Measurements from ENCODE around the gene MGARP.
"Not testable (repeated sequence)": the region's sequence is repeated elsewhere in the genome, so short reads cannot be mapped to it uniquely, and the experiment has no call there.

Gene MGARP

DNA sequence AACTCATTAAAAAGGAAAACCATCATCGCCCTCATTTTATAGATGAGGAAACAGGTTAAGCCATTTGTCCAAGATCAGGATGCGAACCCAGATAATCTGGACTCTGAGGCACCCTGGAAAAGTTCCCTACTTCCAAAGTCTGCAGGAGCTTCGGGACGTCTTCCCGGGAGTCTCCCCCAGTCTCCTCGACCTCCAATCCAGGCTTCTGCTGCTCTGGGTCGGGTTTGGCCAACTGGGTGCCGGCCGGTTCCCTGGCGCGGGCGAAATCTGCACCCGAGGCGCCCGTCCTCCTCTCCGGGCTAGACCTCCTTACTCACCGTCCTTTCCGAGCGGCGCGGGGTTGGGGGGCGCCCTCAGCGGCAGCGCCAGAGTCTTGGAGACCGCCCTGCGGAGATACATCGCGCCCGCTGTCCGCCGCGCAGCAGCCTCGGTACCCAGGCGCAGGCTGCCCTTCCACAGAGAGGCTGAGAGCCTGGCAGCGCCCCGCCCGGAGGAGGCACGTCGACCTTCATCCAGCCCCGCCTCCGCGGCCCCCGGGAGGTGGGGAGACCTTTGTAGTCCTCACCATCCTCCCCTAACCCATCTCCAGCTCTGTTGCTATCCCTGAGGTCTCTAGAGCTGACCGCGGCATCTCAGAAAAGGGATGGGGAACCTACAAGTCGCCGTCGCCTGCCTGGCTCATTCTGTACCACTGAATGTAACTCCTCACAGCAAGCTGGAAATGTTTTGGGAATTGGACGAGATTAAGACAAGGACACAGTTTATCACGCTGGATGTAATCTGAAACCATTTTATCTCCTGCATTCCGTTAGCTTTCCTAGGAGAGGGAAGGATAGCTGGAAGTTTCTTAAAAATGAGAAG, at the start of gene MGARP:
TSS of gene MGARP (minus strand) at position 466 of the 861 bp plus-strand sequence. CDS start at position 399, 67 bp downstream.
- DNase-seq, result peak; percentile 52

DNA sequence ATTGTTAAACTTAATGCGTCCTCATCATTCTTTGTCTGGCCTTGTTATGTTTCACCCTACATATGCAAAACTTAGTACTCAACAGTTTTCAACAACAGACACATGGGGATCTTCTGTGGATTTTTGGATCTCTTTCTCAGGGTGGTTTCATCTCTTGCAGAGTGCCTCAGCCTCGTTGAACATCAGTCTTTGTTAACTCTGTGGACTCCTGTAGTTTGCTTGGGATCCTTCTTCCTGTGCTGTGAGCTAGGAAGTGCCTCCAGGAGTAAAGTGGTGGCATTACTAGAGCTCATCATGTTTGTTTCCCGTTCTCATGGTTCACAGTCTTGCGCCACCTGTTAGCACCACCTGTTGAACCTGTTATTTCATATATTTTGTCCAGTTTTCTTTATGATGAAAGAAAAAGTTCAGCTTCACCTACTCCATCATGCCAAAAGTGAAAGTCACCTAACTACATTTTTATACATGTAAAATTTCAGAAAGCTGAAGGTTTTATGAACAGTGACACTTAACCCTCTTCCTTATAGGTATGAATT, 49.7 kb upstream of the MGARP start:
- DNase-seq, result no peak

DNA sequence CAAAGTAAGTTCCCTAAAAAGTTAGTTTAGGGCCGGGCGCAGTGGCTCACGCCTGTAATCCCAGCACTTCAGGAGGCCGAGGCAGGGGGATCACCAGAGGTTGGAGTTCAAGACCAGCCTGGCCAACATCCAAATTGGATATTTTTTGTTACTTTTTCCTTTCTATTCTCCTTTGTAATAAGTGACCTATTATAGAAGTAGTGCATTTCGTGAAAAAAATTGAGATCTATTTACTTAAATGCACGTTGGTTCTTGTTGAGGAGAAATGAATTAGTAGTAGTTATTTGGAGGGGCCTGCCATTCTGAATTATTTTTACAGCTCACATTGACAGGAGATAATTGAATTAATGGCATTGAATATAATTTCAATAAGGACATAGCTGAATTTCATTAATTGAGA, 44.6 kb upstream of the MGARP start:
- no peak for DNase-seq

DNA sequence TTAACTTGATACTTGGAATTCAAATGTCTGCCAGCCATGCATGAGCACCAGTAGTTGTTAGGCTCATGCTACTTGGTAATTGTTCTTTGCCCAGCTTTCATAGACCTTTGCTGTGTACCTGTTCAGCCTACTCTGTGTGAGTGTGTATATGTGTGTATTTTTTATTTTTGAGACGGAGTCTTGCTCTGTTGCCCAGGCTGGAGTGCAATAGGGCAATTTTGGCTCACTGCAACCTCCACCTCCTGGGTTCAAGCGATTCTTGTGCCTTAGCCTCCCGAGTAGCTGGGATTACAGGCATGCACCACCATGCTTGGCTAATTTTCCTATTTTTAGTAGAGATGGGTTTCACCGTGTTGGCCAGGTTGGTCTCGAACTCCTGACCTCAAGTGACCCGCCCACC, 42.5 kb upstream of the MGARP start:
- not testable (repeated sequence) for DNase-seq

DNA sequence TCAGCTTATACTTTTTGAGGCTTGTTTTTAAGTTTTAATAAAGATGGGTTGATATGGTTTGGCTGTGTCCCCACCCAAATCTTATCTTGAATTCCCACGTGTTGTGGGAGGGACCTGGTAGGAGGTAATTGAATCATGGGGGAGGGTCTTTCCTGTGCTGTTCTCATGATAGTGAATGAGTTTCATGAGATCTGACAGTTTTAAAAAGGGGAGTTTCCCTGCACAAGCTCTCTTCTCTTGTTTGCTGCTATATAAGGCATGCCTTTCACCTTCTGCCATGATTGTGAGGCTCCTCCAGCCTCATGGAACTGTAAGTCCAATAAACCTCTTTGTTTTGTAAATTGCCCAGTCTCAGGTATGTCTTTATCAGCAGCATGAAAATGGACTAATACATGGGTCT, 42.0 kb upstream of the MGARP start:
- DNase-seq, result not testable (repeated sequence)

DNA sequence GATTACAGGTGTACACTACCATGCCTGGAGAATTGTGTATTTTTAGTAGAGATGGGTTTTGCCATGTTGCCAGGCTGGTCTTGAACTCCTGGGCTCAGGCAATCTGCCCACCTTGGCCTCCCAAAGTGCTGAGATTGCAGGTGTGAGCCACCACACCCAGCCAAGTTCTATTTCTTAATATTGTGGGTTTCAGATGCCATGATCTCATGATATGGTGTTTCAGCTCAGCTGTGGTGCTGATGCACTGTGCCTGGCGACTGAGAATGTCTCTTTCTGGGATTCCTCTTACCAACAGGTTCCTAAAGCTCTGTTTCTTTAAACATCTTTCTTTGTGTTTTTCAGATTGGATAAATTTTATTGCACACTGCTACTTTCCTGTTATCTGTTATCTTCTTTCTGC, 39.5 kb upstream of the MGARP start:
- DNase-seq, result no peak

DNA sequence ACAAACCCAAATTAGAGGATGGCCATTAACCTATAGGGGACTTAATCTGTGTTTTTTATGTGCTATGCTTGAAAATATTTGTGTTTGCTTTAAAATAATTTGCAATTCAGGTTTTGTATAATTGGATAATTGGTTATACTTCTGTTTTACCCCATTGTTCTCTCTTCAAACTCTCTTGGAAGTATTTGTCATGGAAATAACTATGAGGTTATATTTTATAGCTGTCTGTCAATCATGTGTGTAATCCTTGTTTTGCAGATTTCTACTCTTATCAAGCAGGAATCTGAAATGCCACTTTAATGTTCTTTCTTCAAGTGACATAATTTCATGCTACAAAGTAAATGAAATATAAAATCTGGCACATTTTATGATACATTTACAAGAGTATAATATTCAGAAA, 37.6 kb upstream of the MGARP start:
- DNase-seq, result no peak

DNA sequence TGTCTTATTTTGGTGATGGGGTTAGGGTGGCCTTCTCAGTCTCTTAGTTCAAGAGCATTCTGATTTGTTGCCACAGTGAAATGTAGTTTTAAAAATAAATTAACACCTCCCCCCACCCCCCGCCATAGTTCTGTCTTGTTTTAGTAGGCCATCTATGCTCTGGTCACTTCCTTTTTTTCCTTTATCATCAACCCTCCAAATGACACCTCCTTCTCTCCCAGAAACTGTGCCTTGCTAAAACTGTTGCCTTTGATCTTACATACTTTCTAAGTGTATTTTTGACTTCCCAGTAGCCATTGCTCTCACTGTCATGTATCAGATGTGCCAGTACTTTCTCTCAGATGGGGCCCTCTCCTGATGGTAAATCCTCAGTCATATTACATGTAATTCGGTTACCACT, 36.7 kb upstream of the MGARP start:
- no peak for DNase-seq

DNA sequence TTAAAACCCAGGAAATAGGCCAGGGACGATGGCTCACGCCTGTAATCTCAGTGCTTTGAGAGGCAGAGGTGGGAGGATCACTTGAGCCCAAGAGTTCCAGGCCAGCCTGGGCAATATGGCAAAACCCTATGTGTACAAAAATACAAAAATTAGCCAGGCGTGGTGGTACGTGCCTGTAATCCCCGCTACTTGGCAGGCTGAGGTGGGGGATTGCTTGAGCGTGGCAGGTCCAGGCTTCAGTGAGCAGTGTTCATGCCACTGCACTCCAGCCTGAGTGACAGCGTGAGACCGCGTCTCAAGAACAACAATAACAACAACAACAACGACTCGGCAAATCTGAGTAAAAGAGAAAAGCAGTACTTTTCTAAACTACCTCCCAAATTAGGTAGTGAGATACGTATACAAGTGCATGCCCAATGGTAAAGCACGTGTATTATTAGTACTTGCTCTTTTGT, 35.2 kb upstream of the MGARP start:
- DNase-seq, result no peak

DNA sequence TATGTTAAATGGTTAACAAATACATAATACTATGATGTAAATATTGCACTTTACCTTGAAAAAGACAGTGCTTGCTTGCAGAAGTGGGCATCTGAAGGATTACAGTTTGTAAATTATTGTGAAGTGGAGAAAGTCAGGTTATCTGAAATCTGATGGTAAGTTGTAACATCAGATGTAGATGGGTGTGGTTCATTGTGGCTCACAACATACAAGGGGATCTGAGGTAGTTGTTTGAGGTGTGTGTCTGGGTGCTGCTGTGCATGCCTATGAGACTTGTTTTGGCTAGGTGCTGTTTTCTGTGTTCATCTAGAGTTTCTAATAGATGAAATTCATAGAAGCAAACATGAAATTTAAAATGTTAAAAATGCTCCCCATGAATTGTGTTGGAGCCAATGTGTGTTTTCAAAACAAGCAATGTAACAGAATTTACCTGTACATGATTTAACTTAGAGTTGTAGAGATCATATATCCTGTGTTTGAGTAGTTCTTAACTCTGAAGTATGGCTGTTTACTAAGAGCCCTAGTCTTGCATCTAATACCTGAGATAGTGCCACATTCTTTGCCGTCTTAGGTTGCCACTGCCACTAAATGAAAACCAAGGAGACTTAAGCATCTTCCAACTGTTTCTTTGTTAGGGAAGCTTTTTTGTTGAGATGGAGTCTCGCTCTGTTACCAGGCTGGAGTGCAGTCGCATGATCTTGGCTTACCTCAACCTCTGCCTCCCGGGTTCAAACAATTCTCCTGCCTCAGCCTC, 34.2 kb upstream of the MGARP start:
- DNase-seq, result no peak

DNA sequence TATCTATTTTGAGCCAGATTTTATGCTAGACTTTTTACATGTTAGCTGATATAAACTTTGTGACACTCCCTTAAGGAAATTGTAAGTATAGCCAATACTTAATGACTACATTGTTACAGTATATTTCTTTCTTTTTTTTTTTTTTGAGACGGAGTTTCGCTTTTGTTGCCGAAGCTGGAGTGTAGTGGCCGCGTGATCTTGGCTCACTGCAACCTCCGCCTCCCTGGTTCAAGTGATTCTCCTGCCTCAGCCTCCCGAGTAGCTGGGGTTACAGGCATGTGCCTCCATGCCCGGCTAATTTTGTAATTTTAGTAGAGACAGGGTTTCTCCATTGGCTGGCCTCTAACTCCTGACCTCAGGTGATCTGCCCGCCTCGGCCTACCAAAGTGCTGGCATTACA, 33.4 kb upstream of the MGARP start:
- not testable (repeated sequence) for DNase-seq

DNA sequence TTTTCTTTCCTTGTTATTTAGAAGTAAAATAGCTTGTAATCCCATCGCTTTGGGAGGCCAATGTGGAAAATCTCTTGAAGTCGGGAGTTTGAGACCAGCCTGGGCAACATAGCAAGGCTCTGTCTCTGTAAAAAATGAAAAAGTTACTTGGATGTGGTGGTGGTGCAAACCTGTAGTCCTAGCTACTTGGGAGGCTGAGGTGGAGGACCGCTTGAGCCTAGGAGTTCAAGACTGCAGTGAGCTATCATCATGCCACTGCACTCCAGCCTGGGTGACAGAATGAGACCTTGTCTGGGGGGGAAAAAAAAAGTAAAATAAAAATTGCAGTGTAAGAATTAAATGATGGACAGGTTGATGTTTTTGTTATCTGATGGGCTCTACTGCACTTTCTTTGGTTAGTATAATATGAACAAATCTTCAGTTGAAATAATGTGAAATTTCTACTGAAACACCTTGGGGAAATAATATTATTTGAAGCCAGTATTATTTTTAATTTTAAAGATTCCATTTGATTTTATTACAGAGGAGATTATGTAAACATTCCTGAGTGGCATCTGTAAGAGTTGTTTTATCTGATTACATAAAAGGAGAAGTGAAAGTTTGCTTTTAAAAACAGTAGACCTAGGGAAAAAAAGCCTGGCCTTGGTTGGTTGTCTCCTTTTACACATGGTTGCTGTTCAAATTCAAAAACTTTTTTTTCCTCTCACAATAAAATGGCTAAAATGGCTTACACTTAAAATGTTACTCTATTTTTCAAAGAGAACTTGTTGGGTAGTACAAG, 32.7 kb upstream of the MGARP start:
- DNase-seq, result no peak

DNA sequence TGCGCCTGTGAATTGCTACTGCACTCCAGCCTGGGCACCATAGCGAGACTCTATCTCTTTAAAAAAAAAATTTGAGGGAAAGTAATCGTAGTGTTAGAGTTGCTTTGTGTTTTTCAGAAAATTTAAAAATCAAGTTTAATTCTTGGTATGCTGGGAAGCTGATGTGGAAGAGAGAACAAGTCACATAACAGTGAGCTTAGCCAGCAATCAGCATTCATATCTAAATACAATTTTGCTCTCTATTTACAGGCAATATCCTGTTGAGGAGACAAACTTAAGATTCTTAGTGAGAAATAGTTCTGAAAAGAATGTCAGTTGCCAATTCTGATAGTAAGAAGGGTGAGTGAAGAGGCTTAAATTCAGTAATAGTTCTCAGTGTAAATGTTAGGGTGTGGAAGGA, 31.9 kb upstream of the MGARP start:
- DNase-seq, result no peak

DNA sequence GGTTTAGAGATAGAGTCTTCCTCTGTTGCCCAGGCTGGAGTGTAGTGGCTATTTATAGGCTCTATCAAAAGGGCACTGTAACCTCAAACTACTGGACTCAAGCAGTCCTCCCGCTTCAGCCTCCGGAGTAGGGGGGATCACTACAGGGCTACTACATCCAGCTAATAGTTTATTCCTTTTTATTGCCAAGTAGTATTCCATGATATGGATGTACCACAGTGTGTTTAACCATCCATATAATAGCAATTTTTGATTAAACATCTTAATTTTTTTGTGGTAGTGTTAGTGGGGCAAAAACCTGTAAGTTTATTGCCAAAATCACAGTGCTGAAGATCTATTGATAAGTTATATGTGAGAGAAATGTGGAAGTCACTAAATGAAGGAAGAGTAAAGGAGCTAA, 24.9 kb upstream of the MGARP start:
- DNase-seq, result no peak

DNA sequence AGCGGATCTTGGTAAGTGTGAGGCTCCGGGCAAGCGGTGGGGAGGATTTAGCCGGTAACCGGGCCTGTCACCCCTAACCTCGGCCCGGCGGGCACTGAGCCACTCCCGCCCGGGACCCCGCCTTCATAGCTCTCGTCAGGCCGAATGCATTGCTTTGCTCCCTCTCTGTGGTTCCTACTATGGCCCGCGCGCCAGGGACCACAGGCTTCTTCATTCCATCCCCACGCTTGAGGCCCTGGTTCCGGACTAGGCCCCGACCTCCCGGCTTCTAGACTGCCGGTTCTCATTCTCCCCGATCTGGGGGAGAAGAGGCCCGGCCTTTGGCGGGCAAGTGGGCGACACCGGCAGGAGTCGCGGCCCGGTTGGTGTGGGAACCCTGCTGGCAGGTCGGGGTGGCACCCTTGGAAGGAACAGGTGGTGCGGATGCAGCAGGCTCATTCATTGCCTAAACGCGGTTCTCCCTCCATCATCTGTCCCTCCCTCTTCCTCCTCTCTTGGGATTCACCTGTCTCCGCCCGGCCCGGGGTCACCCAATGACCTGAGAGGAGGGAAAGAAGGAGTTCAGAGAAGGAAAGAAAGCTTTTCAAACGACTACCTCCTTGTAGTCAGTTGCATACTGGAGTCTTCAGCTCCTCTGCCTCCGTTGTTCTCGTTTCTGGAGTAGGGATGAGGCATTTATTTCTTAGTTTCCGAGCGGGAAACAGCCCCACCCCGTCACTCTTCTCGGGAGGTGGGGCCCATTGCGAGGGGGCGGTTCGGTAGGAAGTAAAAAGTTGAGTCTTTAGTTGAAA, 22.0 kb upstream of the MGARP start, which contains the start of gene NDUFC1:
TSS of gene NDUFC1 (minus strand) at position 657 of the 791 bp plus-strand sequence. CDS start 6,679 bp downstream, outside the sequence.
- peak; percentile 70 for DNase-seq

DNA sequence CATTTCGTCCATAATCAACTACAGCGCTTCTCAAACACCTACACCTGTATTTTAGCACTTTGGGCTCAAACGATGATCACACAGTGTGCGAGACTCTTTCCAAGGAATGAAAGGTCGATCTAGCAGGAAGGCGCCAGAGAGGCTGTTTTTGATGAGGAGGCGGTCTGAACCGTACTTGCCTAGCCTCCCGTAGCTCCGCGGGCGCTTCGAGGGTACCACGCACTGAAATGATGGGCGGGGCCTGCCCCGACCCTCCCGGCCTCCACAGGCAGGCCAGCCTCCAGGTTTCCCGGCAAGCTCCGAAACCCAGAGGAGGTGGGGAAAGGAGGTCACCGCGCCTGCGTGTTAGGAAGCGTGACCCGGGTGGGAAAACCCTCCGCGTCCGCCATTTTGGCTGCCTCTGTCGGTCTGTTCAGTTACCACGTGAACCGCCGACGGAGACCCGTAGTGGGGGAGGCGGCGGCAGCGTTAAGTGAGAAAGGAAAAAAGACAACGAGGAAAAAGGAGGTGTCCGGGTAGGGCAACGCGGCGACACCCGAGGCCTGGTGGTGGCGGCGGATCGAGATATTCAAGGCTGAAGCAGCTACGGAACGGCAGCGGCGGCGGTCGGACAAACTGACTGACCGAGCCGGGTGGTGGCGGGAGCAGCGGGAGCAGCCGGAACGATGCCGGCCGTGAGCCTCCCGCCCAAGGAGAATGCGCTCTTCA, 21.2 kb upstream of the MGARP start, which contains the start of gene NAA15:
TSS of gene NAA15 (plus strand) at position 393 of the 708 bp plus-strand sequence. CDS start at position 666, 273 bp downstream.
- DNase-seq, result peak; percentile 98

DNA sequence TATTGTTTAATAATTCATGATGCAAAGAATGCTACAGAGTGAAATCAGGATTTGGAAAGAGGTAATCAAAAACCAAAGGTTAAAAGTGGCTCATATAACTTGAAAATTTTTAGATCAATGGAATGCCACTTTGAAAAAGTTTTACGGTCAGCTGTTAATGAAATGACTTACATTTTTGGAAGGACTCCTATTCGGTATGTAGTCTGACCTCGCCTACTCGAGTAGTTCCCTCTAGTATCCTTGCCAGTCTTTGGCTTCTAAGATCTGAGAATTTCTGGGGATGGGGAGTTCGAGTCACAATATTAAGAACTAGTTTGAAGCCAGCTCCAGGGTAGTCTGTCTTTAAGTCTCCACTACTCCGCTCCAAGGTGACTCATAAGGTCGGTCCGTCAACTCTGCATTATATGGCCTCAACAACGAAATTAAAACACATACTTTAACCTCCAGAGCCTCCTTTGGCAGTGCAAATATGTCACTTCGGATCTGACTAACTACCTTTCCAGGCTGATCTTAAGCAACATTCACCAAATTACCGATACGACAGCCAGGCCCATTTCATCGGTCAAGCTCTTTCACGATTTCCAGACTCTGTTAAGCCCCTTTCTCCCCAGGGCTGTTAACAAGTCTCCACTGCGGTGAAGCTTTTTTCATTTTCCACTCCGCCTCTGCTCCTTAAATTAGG, 20.5 kb upstream of the MGARP start:
- peak; percentile 50 for DNase-seq

DNA sequence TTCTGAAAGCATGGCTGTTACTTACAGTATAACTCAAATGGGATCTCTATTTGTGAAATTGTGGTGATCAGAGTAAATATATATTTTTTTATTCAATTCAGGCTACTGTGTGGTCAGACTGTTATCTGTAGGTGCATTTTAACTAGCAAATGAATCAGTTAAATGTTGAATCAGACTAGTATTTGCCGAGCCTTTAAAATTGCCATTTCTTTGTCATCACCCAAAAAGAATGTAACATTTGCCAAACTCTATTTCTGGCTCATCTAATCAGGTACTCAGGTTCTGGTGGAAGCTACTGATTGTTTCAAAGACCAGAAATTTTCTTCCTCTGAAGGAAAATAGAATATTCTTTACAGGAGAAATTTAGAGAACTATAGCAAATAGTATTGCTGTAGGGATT, 19.5 kb upstream of the MGARP start:
- DNase-seq, result no peak

DNA sequence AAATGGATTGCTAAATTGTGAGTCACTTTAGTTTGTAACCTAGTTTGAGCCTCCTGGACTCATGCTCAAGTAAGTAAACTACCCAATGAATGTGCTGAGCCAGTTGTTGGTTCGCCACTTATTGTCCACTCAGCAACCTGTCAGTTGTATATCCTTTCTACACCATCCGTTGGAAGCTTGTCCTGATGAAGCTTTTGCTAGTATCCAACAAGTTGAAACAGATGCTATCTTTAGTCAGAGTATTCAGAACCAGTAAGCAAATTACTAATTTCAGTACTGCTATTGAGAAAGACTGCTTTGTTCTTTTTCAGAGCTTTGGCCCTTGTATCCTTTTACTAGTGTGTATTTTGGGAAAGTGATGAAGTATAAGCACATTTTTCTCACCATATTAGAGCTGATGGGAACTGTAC, 17.0 kb upstream of the MGARP start:
- no peak for DNase-seq

DNA sequence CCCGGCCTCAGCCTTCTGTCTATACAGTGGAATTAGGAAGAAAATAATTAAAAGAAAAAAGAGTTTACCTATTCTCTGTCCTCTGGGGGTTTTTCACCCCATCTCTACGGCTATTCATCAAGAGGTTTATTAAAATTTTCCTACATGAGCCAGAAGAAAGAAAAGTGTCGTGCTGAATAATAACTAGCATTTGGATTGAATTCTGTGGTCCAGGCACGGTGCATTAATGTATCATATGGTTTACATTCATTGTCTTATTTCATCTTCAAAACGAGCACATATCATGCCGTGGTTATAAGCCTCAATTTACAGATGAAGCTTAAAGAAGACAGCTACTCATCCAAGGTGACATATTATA, 15.9 kb upstream of the MGARP start:
- DNase-seq, result no peak
